Measurements from ENCODE around the gene RPP40.

RPP40 gene

DNA sequence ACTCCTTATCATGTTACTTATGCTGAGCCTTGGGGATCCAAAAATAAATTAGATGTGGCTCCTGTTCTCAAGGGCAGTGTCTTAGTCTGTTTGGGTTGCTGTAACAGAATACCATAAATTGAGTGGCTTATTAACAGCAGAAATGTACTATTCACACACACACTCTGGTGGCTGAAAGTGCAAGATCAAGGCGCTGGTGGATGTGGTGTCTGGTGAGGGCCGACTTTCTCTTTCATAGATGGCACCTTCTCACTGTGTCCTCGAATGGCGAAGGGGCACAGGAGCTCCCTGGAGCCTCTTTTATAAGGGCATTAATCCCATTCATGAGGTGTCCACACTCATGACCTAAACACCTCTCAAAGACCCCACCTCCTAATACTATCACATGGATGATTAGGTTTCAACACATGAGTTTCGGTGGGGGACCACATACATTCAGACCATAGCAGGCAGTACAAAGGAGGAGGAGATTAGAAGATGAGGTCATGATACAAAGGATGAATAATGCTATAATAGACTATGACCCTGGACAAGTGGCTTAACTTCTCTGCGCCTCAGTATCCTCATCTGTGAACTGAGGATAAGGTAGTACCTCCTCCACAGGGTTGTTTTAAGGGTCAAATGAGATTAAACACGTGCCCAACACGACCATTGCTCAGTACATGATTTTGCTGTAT lies 34.1 kb downstream of the RPP40 start:
- no peak for DNase-seq (ENCODE audit: low spot score)

DNA sequence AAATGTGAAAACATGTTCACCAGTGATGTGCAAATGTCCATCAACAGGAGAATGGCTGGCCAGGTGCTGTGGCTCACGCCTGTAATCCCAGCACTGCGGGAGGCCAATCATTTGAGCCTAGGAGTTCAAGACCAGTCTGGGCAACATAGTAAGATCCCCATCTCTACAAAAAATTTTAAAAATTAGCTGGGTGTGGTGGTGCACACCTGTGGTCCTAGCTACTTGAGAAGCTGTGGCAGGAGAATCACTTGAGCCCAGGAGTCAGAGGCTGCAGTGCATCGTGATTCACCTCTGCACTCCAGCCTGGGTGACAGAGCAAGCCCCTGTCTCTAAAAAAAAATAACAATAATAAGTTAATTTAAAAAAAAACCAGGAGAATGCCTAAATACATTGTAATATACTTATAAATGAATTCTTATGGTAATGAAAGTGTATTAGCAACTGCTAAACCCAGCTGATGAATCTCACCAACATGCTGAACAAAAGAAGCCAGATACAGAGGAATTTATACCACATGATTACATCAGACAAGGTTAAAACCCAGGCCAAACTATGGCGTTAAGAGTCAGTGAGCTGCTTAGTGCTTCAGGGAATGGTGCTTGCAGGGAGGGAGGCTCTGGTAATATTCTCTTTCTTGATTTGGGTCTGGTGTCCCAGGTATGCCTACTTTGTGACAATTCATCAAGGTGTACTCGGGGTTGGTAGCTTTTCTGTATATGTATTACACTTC lies 36.4 kb downstream of the RPP40 start:
- no peak for DNase-seq (ENCODE audit: low spot score)

GRCh38 chr6:4965562-4966389 lies 38.1 kb downstream of the RPP40 start:
- no peak for DNase-seq (ENCODE audit: low spot score)

DNA sequence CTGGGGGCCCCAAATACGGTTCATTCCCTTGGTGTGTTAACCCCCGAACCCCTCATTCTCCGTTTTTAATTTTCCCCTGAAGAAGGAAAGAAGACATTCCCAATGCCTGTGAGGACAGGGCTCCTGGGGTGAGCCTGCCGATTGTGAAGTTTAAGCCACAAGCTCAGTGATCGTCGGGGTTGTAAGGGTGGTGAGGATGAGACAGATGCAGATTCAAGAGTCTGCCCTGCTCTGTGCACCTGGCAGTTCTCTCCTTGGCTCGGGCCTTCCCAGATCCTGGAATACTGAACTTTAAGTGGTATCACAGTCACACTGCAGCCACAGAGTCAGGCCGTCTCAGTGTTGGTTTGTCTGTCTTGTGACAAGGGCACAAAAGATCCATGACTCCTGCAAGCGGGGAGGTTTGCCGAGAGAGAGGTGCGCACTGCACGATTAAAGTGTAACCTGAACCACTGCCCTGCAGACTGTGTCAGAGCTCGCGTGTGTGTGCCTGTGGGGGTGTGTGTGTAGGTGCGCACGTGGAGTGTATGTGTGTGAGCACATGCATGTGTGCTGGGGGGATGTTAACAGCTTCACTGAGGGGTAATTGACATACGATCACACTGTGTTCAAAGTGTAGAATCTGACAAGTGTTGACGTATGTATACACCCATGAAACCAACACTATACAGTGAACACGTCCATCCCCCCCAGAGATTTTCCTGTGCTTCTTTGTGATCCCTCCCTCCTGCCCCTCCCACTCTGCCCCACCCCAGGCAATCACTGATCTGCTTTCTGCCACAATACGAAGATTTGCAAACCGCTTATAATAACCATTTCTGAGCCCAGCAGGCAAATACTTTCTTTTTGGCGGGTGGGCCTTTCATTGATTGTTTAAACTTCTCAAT lies 38.9 kb downstream of the RPP40 start:
- no peak for DNase-seq (ENCODE audit: low spot score)

DNA sequence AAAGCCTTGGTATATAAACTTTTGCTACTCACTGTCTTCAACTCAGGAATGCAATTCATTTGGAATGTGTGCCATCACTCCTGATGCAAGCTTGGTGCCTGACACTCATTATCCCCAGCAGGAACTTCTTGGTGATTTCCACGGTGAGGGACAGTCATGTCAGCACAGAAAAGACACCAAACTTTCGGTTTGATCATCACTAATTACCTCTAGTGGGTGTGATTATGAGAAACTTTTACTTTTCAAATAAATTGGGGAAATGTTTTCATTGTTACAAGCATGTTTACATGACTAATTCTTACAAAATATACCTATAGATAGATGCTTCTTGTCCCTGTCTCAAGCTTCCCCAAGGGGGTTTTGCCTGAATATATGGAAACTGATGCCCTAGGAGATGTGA lies 40.9 kb downstream of the RPP40 start:
- DNase-seq (ENCODE audit: low spot score): no peak

GRCh38 chr6:4961322-4962168 lies 42.3 kb downstream of the RPP40 start:
- DNase-seq (ENCODE audit: low spot score): no peak

GRCh38 chr6:4958624-4959023 lies 45.2 kb downstream of the RPP40 start:
- DNase-seq (ENCODE audit: low spot score): no peak

DNA sequence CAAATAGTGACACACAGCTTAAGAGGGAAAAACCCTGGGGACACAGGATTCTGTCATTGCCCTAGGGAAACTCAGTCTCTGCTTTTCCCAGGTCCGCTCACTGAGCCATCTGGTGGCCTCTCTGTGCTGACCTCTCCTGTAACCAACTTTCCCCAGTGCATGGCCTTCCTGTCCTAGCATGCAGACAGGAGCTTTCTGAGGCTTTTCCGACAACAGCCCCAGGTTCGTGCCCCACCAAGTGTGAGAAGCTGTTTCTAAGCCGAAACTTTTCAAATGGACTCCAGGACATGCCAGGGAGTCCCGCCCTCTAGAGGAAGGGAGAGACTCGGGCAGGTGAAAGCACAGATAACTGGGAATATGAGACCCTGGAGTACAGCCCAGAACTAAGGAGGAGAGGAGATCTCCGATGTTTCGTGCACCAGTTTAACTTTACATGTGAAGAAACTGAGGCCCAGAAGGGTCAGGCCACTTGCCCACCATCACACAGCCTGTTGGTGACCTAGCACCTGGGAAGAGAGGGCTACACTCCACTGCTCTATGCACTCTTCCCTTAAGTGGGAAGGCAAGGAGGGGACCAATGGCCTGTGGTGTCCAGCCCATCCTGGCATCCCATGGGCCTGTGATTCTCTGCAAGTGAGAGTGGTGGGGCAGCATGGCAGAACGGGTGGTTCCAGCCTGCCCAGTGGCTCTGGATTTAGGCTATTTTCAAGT lies 46.2 kb downstream of the RPP40 start:
- no peak for DNase-seq (ENCODE audit: low spot score)

DNA sequence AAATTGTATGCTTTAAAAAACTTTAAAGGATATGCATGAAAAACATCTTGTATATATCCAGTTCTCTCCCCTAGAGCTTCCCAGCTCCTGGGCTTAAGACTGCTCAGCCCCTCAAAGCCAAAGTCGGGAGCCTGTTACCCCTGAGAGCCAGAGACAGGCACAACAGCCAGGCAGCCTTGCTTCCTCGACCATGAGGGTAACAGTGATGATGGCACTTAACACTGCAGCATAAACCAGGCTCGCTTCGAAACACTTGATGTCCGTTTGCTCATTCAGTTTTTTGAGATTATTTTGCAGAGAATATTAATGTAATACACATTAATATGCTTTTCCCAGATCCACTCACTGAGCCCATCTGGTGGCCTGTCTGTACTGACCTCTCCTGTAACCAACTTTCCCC lies 47.2 kb downstream of the RPP40 start:
- DNase-seq (ENCODE audit: low spot score): no peak

DNA sequence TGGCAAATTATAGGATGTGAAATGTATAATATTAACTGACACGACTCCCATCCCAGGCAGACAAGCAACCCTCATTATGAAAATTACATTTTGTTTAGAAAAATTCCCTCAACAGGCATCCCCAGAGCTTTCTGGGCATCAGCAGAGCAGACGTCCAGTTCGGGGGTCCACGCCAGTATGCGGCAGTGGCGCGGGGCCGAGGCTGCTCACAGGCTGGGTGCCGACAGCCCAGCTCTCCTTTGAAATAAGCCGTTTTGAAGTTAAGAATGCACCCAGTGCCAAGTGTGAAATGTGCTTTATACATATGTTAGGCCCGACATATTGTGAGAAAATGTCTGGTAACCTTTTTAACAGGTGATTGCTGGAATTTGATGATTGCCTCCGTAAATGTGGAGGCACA lies 50.4 kb downstream of the RPP40 start:
- no peak for DNase-seq (ENCODE audit: low spot score)

DNA sequence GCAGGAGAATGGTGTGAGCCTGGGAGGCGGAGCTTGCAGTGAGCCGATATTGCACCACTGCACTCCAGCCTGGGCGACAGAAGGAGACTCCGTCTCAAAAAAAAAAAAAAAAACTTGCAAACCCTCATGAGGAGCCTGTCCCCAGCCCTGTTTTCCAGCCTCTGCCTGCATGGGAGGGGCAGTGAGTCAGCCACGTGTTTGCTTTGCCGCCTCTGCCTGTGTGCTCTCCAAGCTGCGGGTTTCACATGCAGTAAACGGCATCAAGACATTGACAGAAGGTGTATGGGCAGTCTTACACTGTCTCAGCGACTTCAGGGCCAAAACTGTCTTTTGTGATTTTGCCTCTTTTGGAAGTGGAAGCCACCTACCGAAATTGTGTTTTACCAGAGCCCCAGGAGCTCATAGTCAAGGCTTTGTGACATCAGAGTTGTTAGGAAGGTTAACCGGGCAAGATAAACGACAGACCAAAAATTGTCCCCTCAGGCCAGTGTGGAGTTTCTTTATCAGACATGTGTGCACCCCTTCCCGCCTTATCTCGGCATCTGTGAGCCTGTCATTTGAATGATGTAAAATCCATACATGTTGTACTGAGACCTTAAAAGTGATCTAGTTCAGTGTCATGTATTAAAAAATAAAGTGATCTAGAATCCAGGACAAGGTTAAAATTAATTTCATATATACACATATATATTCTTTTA lies 52.9 kb downstream of the RPP40 start:
- DNase-seq (ENCODE audit: low spot score): no peak

DNA sequence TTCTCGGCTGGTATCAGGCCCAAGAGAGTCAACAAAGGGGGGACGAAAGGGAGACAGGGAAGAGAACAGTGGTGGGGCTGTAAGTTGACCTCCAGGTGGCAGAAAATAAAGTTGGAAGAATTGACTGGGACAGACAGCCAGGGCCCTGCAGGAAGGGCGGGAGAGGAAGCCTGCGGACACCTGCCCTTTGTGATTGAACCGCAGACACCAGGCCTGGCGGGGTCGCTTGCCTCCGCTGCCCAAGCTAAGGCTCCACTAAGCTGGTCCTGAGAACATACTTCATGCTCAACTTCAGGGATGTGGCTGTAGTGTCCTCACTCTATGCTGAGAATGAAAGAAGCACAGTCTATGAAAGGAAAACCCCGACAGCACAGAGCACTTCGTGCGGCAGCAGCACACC lies 53.8 kb downstream of the RPP40 start:
- no peak for DNase-seq (ENCODE audit: low spot score)

DNA sequence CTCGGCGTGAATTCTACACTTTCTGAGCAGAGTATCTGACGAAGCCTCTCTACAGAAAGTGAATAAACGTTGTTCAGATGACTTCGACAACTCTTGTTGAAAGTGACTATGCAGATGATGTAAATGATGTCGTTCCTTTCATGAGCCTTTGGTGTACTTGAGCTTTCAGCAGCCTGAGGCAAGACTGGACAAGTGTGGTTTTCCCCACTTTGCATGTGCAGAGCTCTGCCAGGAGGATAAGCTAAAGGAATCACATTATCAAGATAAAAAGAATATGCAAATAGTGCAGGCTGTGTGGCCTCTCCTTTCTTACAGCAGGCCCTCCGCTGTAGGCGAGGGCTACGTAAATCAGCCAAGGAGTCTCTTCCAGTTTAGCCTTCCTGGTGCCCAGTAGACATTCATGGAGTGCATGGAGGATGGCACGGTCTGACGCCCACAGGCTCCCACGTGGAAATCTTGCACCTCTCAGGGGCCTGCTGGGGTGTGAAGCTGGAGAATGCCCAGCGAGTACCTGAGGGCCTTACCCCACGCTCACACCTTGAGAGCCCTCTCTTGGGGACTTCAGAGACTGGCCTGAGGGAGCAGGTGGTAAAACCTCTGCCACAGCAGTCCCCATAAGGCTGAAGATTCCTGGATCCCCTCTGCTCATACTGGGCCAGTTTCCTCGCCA lies 54.9 kb downstream of the RPP40 start:
- DNase-seq (ENCODE audit: low spot score): no peak

GRCh38 chr6:4947716-4948115 lies 56.1 kb downstream of the RPP40 start:
- no peak for DNase-seq (ENCODE audit: low spot score)

DNA sequence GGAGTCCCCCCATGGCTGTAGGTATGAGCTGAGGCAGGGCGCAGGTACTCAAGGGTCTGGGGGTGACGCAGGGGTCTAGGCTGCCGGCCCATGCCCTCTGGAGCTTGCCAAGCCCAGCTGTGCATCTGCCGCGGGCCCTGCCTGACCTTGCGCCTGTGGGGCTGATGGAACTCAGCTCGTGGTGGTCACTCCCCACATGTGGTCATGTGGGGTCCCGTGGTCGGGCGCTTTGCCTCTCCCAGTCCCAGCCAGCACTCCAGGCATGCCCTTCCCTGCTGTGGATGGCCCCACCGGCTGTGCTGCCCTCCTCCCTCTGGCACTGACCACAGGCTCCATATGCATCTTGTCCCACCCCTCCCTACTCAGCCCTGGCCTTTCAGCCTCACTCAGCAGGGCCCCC lies 57.3 kb downstream of the RPP40 start:
- DNase-seq (ENCODE audit: low spot score): no peak
